CD4-positive, CD25-positive, alpha-beta regulatory T cell (primary cell): ENCODE measurements around the gene TPM4. TPM values are rescaled to one million over a fixed set of nuclear protein-coding genes. Genes with fewer than 3 reads are reported as not detected.
A peak's percentile ranks its signal among the peaks of the same experiment; 100 is the strongest.
"Not testable (repeated sequence)": the region's sequence is repeated elsewhere in the genome, so short reads cannot be mapped to it uniquely, and the experiment has no call there.

ENCODE experiments used
- ATAC-seq, 2 donors: fragments of 150-1000 bp; cut with Tn5 transposase; one replicate each; pipeline ENCODE4 v1.10.0; 2021; ENCODE audit warnings: low read depth in 2 of 2, moderate number of reproducible peaks in 2 of 2, moderate library complexity in 1 of 2
- DNase-seq, 3 donors: peaks; one replicate each; pipeline versions ENCODE4 v3.0.0 to v3.0.0-alpha.2; 2012 to 2022; ENCODE audit warnings: mixed read lengths in 1 of 3
- H3K27ac ChIP-seq: one replicate; pipeline ENCODE4 v1.7.0; 2013; ENCODE audit warnings: mild to moderate bottlenecking, low read length; ENCODE audit not compliant: insufficient read depth, poor library complexity, severe bottlenecking
- H3K27me3 ChIP-seq: one replicate; pipeline ENCODE4 v1.7.0; 2013; ENCODE audit warnings: low read length; ENCODE audit not compliant: control insufficient read depth, insufficient read depth
- H3K36me3 ChIP-seq: one replicate; pipeline ENCODE4 v1.7.0; 2013; ENCODE audit warnings: mild to moderate bottlenecking, low read length, moderate library complexity; ENCODE audit not compliant: control insufficient read depth, insufficient read depth
- H3K4me1 ChIP-seq: 2 replicates; pipeline ENCODE4 v1.7.0; 2013; ENCODE audit warnings: mild to moderate bottlenecking, low read length; ENCODE audit not compliant: insufficient read depth, control insufficient read depth, poor library complexity, severe bottlenecking
- H3K4me3 ChIP-seq: one replicate; pipeline ENCODE4 v1.7.0; 2013; ENCODE audit warnings: low read depth, mild to moderate bottlenecking, low read length, moderate library complexity
- H3K9me3 ChIP-seq, 2 experiments: 1 replicate in 1 of 2; 2 replicates in 1 of 2; pipeline ENCODE4 v1.7.0; 2013; ENCODE audit warnings: low read length in 2 of 2, mild to moderate bottlenecking in 1 of 2, moderate library complexity in 1 of 2; ENCODE audit not compliant: control insufficient read depth in 2 of 2
- H3K27ac Mint-ChIP-seq, 3 donors: one replicate each; pipeline ENCODE4 v1.8.0; 2020 to 2022; ENCODE audit warnings: mild to moderate bottlenecking in 3 of 3, mixed read lengths in 3 of 3, moderate library complexity in 2 of 3
- H3K27me3 Mint-ChIP-seq: one replicate; pipeline ENCODE4 v1.8.0; 2022; ENCODE audit warnings: mild to moderate bottlenecking, mixed read lengths
- H3K36me3 Mint-ChIP-seq: one replicate; pipeline ENCODE4 v1.8.0; 2020; ENCODE audit warnings: mixed read lengths
- H3K4me1 Mint-ChIP-seq, 4 donors: one replicate each; pipeline ENCODE4 v1.8.0; 2020 to 2022; ENCODE audit warnings: mixed read lengths in 4 of 4, mild to moderate bottlenecking in 1 of 4
- H3K4me3 Mint-ChIP-seq, 4 donors: one replicate each; pipeline ENCODE4 v1.8.0; 2020 to 2022; ENCODE audit warnings: mild to moderate bottlenecking in 4 of 4, mixed read lengths in 4 of 4, moderate library complexity in 3 of 4
- H3K9me3 Mint-ChIP-seq, 7 donors: one replicate each; pipeline ENCODE4 v1.8.0; 2020 to 2022; ENCODE audit warnings: mixed read lengths in 7 of 7, mild to moderate bottlenecking in 3 of 7, moderate library complexity in 2 of 7
- polyA plus RNA-seq, 4 donors: library from polyadenylated mRNA; unstranded; fragments of 300-500 nt; fragmentation: Illumina TruSeq; gene quantifications; one replicate each; pipeline ENCODE4 v1.2.3, GENCODE V29; 2021
- total RNA-seq: library from RNA; stranded (reverse); gene quantifications from one replicate; pipeline ENCODE4 v1.2.3, GENCODE V29; 2022

The TPM4 gene
- total and polyA plus RNA-seq, 5 donors from 2014 or later = 109 to 305 (median 150) TPM

DNA sequence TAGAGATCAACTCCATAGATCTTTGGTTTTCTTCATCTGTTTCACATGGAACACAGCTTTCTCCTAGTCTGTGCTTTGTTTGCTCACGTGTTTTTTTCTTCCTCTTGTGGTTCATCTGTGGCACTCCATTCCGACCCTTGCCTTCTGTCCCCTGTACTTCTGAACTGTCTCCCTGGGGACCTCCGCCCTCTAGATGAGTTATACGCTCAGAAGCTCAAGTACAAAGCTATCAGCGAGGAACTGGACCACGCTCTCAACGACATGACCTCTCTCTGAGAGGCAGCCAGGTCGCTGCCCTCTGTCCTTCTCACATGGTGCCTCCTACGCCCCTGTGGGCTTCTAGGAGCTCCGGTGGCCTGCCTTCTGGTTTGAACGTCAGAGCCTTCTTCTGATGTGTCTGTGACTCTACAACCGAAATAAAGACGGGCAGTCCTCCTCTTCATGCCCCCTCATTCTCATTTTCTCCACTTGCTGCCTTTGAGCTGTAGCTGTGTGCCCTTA is 18.8 kb downstream of the TPM4 start:
- H3K4me3 Mint-ChIP-seq = no peak overlapping the region
- H3K27me3 ChIP-seq = no peaks in the 10 kb centered on the region
- no peaks in the 10 kb centered on the region for H3K9me3 ChIP-seq
- H3K9me3 Mint-ChIP-seq = peaks cover 0 to 3% (median 0%) of the 10 kb centered on the region in 7 donors
- ATAC-seq = no peak
- DNase-seq = no peak
- H3K4me1 Mint-ChIP-seq = peaks cover 0 to 20% (median 12%) of the 10 kb centered on the region in 4 donors
- peaks cover 84% of the 10 kb centered on the region for H3K36me3 ChIP-seq
- H3K4me1 ChIP-seq = no peaks in the 10 kb centered on the region
- H3K27ac Mint-ChIP-seq = peak overlapping the region; percentile 76 to 88 (median 77)
- H3K27ac ChIP-seq = no peak overlapping the region
- H3K36me3 Mint-ChIP-seq = peaks cover 44% of the 10 kb centered on the region
- H3K4me3 ChIP-seq = no peak overlapping the region
- no peaks in the 10 kb centered on the region for H3K27me3 Mint-ChIP-seq

DNA sequence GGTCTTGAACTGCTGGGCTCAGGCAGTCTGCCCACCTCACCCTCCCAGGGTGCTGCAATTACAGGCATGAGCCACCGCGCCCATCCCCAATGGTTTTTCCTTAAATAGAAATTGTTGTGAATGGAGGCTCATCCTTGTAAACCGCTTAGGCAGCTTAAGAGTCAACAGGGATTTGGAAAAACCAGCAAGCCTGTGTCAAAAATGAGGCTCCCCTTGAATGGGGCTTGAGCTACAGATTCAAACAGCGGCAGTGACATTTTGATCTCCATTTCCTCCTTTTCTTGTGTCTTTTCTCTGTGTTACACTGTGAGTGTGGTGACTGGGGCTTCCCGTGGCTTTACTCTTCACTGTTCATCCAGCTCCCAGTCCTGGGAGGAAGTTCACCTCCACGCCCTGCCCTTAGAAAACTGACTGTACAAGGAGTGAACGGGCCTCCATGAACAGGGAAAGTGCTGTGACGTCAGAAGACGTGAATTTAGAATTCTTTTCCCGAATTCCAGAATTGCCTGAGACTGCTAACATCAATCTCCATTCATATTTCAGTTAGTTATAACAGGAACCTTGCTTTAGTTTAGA is 20.1 kb downstream of the TPM4 start:
- H3K4me3 Mint-ChIP-seq = no peak overlapping the region
- H3K27me3 Mint-ChIP-seq = no peaks in the 10 kb centered on the region
- no peak for DNase-seq
- H3K4me1 ChIP-seq = no peaks in the 10 kb centered on the region
- H3K4me1 Mint-ChIP-seq = peaks cover 0 to 20% (median 13%) of the 10 kb centered on the region in 4 donors
- no peak overlapping the region for H3K4me3 ChIP-seq
- H3K36me3 ChIP-seq = peaks cover 84% of the 10 kb centered on the region
- H3K27me3 ChIP-seq = no peaks in the 10 kb centered on the region
- no peak for ATAC-seq
- H3K27ac Mint-ChIP-seq = peak overlapping the region in 2 of 3 donors; percentile 79 to 80
- H3K36me3 Mint-ChIP-seq = peaks cover 43% of the 10 kb centered on the region
- H3K9me3 ChIP-seq = no peaks in the 10 kb centered on the region
- H3K9me3 Mint-ChIP-seq = peaks cover 0 to 3% (median 0%) of the 10 kb centered on the region in 7 donors
- H3K27ac ChIP-seq = peak overlapping the region; percentile 1

DNA sequence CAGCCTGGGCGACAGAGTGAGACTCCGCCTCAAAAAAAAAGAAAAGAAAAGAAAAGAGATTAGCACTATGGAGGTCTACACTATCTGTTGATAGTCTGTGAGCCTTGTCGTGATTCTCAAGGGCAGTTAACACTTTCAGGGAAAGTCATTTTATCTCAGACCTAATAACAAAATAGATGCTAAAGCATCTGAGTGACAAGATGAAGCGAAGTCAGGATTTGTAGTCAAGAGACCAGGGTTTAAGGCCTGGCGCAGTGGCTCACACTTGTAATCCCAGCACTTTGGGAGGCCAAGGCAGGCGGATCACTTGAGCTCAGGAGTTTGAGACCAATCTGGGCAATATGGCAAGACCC is 22.1 kb downstream of the TPM4 start:
- Mint-ChIP-seq H3K27ac (no peak overlapping the region), H3K4me1 (peaks cover 0 to 17% (median 14%) of the 10 kb centered on the region in 4 donors)

DNA sequence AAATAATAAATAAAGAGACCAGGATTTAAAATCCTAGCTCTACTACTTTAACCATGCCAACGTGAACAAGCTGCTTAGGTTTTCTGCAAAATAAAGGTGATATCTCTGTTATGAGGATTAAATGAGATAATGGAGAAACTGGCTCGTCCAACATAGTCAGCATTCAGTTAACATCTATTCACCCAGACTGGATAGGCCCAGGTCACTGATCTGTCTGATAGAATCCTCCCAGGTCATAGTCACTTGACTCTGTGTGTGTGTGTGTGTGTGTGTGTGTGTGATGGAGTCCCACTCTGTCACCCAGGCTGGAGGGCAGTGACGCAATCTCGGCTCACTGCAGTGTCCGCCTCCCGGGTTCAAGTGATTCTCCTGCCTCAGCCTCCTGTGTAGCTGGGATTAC is 22.5 kb downstream of the TPM4 start:
- ATAC-seq = no peak
- peaks cover 83% of the 10 kb centered on the region for H3K36me3 ChIP-seq

More for the DNA sequence above, 22.1 kb downstream of the TPM4 start:
- Mint-ChIP-seq H3K36me3 (peaks cover 51% of the 10 kb centered on the region), H3K27me3 (no peaks in the 10 kb centered on the region), H3K4me3 (no peak overlapping the region), H3K9me3 (peaks cover 0 to 3% (median 0%) of the 10 kb centered on the region in 7 donors)
- Histone ChIP-seq H3K9me3 (no peaks in the 10 kb centered on the region), H3K27me3 (no peaks in the 10 kb centered on the region), H3K4me3 (no peak overlapping the region), H3K36me3 (peaks cover 84% of the 10 kb centered on the region), H3K4me1 (no peaks in the 10 kb centered on the region), H3K27ac (no peak overlapping the region)
- DNase-seq (no peak), ATAC-seq (no peak)

DNA sequence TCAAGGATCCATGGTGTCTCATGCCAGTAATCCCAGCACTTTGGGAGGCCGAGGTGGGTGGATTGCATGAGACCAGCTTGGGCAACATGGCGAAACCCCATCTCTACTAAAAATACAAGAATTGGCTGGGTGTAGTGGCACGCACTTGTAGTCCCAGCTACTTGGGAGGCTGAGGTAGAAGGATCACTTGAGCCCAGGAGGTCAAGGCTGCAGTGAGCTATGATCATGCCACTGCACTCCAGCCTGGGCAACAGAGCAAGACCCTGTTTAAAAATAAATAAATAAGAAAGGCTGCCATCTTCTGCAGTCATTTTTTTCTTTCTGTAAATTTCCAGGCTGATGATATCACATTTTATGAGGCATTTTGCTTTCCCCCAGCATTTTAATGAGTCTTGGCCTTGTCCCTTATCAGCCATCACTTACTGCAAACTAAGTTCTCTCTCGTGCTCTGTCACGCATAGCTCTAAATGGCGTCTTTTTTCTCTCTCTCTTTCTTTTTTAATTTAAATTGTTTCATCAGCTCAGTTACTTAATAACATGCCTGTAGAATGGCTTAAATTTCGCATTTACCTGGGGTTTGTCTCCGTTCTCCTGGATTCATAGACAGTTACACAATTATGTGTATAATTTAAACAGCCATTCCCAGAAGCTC is 23.1 kb downstream of the TPM4 start:
- not testable (repeated sequence) for H3K9me3 ChIP-seq, H3K27me3 Mint-ChIP-seq, DNase-seq, ATAC-seq, H3K27ac ChIP-seq, H3K27me3 ChIP-seq, H3K9me3 Mint-ChIP-seq, H3K4me1 ChIP-seq, H3K4me3 ChIP-seq, H3K4me3 Mint-ChIP-seq
- peak overlapping the region; percentile 15 to 44 (median 33) for H3K27ac Mint-ChIP-seq
- H3K36me3 Mint-ChIP-seq = peaks cover 49% of the 10 kb centered on the region
- peaks cover 77% of the 10 kb centered on the region for H3K36me3 ChIP-seq
- H3K4me1 Mint-ChIP-seq = peaks cover 0 to 14% (median 12%) of the 10 kb centered on the region in 4 donors

More for the DNA sequence above, 22.5 kb downstream of the TPM4 start:
- Mint-ChIP-seq H3K36me3 (peaks cover 50% of the 10 kb centered on the region), H3K4me3 (no peak overlapping the region), H3K27ac (no peak overlapping the region), H3K27me3 (no peaks in the 10 kb centered on the region), H3K9me3 (peaks cover 0 to 3% (median 0%) of the 10 kb centered on the region in 7 donors), H3K4me1 (peaks cover 0 to 14% (median 12%) of the 10 kb centered on the region in 4 donors)
- H3K27me3 ChIP-seq = no peaks in the 10 kb centered on the region
- DNase-seq = no peak
- H3K27ac ChIP-seq = no peak overlapping the region
- no peaks in the 10 kb centered on the region for H3K4me1 ChIP-seq
- no peaks in the 10 kb centered on the region for H3K9me3 ChIP-seq
- no peak overlapping the region for H3K4me3 ChIP-seq

DNA sequence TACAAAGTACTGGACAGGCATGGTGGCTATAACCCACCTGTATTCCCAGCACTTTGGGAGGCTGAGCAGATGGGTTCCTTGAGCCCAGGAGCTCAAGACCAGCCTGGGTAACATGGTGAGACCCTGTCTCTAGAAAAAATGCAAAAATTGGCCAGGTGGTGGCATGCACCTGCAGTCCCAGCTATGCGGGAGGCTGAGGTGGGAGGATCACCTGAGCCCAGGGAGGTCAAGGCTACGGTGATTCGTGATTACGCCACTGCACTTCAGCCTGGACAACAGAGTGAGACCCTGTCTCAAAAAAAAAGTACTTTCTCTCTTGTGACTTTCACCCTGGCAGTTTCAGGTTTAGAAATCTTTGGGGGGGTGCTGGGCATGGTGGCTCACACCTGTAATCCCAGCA is 24.2 kb downstream of the TPM4 start:
- no peak overlapping the region for H3K4me3 Mint-ChIP-seq
- no peak overlapping the region for H3K27ac ChIP-seq
- no peaks in the 10 kb centered on the region for H3K27me3 ChIP-seq
- DNase-seq = no peak
- no peaks in the 10 kb centered on the region for H3K27me3 Mint-ChIP-seq
- peaks cover 0 to 3% (median 0%) of the 10 kb centered on the region in 7 donors for H3K9me3 Mint-ChIP-seq
- H3K27ac Mint-ChIP-seq = no peak overlapping the region
- ATAC-seq = no peak
- no peaks in the 10 kb centered on the region for H3K9me3 ChIP-seq
- H3K4me3 ChIP-seq = no peak overlapping the region
- H3K4me1 Mint-ChIP-seq = peaks cover 0 to 14% (median 6%) of the 10 kb centered on the region in 4 donors
- peaks cover 66% of the 10 kb centered on the region for H3K36me3 ChIP-seq
- H3K4me1 ChIP-seq = no peaks in the 10 kb centered on the region
- peaks cover 43% of the 10 kb centered on the region for H3K36me3 Mint-ChIP-seq

DNA sequence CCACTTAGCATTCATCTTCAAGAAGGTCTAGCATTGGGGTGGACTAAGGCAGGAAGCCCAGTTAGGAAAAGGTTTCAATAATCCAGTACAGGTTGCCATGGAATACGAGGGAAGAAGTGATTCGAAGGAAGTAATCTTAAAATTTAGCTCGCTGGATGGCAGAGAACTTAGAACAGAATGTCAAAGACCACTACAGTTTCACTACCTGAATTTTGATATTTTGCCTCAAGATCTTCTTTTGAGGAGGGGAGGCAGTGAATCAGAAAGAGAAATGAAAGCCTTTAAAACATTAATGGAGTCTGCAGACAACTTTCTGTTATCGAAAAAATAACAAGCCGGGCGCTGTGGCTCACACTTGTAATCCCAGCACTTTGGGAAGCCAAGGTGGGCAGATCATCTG is 28.4 kb downstream of the TPM4 start:
- Histone ChIP-seq H3K27ac (no peak overlapping the region), H3K27me3 (no peaks in the 10 kb centered on the region), H3K4me1 (no peaks in the 10 kb centered on the region), H3K9me3 (no peaks in the 10 kb centered on the region), H3K36me3 (peaks cover 37% of the 10 kb centered on the region), H3K4me3 (no peak overlapping the region)
- DNase-seq (no peak), ATAC-seq (no peak)
- Mint-ChIP-seq H3K27me3 (no peaks in the 10 kb centered on the region), H3K4me1 (peaks cover 0 to 5% (median 2%) of the 10 kb centered on the region in 4 donors), H3K27ac (peak overlapping the region in 1 of 3 donors; percentile 31), H3K4me3 (no peak overlapping the region), H3K9me3 (no peaks in the 10 kb centered on the region), H3K36me3 (peaks cover 23% of the 10 kb centered on the region)
